Calu3 (cell line): ENCODE measurements around the gene FAM171A2. TPM values are rescaled to one million over a fixed set of nuclear protein-coding genes. Genes with fewer than 3 reads are reported as not detected.

Experiments
- Bru-seq: library from RNA; stranded (reverse); fragments of 400-500 nt; gene quantifications from one replicate; lab custom pipeline; 2021; lab: Mats Ljungman, UMichigan
- BruChase-seq, 2 experiments: library from RNA; stranded (reverse); fragments of 400-500 nt; gene quantifications; one replicate each; lab custom pipeline; 2021; lab: Mats Ljungman, UMichigan
- BruUV-seq: library from RNA; stranded (reverse); fragments of 400-500 nt; replicated peaks from 2 replicates; lab custom pipeline; 2021; lab: Mats Ljungman, UMichigan
- CTCF ChIA-PET: fragments of 300-600 bp; sonication (Branson Sonifier 250); formaldehyde crosslinking; loops from one replicate; lab custom pipeline; 2022; ENCODE audit warnings: antibody characterized with exemption; lab: Charles Lee
- DNase-seq: peaks from one replicate; pipeline ENCODE4 v3.0.0; 2022
- H3K27ac Mint-ChIP-seq: one replicate; pipeline ENCODE4 v1.8.0; 2022; ENCODE audit warnings: mixed read lengths; ENCODE audit not compliant: unreplicated experiment
- H3K27me3 Mint-ChIP-seq: one replicate; pipeline ENCODE4 v1.8.0; 2022; ENCODE audit warnings: mixed read lengths; ENCODE audit not compliant: unreplicated experiment
- H3K36me3 Mint-ChIP-seq: one replicate; pipeline ENCODE4 v1.8.0; 2022; ENCODE audit warnings: mild to moderate bottlenecking, moderate library complexity, mixed read lengths; ENCODE audit not compliant: insufficient read depth, unreplicated experiment
- H3K4me1 Mint-ChIP-seq: one replicate; pipeline ENCODE4 v1.8.0; 2022; ENCODE audit warnings: mild to moderate bottlenecking, low read depth, mixed read lengths; ENCODE audit not compliant: unreplicated experiment
- H3K4me3 Mint-ChIP-seq: one replicate; pipeline ENCODE4 v1.8.0; 2022; ENCODE audit warnings: mild to moderate bottlenecking, low read depth, moderate library complexity, mixed read lengths; ENCODE audit not compliant: unreplicated experiment
- H3K9me3 Mint-ChIP-seq: one replicate; pipeline ENCODE4 v1.8.0; 2022; ENCODE audit warnings: low read depth, mixed read lengths; ENCODE audit not compliant: unreplicated experiment
- CTCF ChIP-seq: fragments of 200-600 bp; IDR thresholded peaks from one replicate; pipeline ENCODE4 v1.8.0; 2022; ENCODE audit warnings: antibody characterized with exemption; ENCODE audit not compliant: unreplicated experiment
- intact Hi-C: fragments of 100-400 bp; cut with micrococcal nuclease; formaldehyde crosslinking; loops from one replicate; pipeline ENCODE4 v1.10.0; 2022; ENCODE audit not compliant: unreplicated experiment
- long read RNA-seq: library from polyadenylated mRNA; stranded (forward); transcript quantifications from one replicate; pipeline ENCODE4 v2.0.0, GENCODE V29; 2022
- total RNA-seq: library from RNA; stranded (reverse); gene quantifications from 2 replicates; pipeline ENCODE4 v1.2.3, GENCODE V29; 2022

Gene FAM171A2
- total RNA-seq = 0.95 and 2.0 TPM in 2 replicates
- Bru-seq, nascent RNA = percentile 13 among the genes with signal in this experiment
- BruChase-seq, experiment 1, labeled RNA remaining after a 6-hour chase = percentile 19 among the genes with signal in this experiment
- BruChase-seq, experiment 2, labeled RNA remaining after a 2-hour chase = percentile 23 among the genes with signal in this experiment
- long read RNA-seq = 0 reads

- TF ChIP-seq CTCF = peak; percentile 96
- no peaks in the 10 kb centered on the region for H3K36me3 Mint-ChIP-seq
- CTCF ChIA-PET = interaction anchor here (0.6 to 1.3 kb wide), 9 partner anchors 10 to 177 kb away, joined by 3 to 11 read pairs (median 4); partner anchors contain the start of genes GPATCH8, GRN, RUNDC3A and TMUB2
- intact Hi-C loops = no loop called here
- no TSS peak for BruUV-seq
- H3K4me3 Mint-ChIP-seq = peak within 1 kb of the TSS; percentile 63
- peak; percentile 87 for DNase-seq
- peaks cover 87% of the 10 kb centered on the region for H3K27me3 Mint-ChIP-seq
- no peaks in the 10 kb centered on the region for H3K9me3 Mint-ChIP-seq
- H3K27ac Mint-ChIP-seq = no peak within 1 kb of the TSS
- H3K4me1 Mint-ChIP-seq = peaks cover 10% of the 10 kb centered on the region
Measured at GRCh38 chr17:44363613-44364159, at the start of gene FAM171A2. FAM171A2 (minus strand) TSS chr17:44363853; CDS start chr17:44363714, 139 bp downstream.

- Mint-ChIP-seq H3K4me3 (no peak overlapping the region), H3K27me3 (no peaks in the 10 kb centered on the region), H3K27ac (no peak overlapping the region), H3K36me3 (peaks cover 12% of the 10 kb centered on the region), H3K4me1 (no peaks in the 10 kb centered on the region), H3K9me3 (no peaks in the 10 kb centered on the region)
- CTCF ChIA-PET = no interaction called here
- intact Hi-C loops = no loop called here
- no TSS peak for BruUV-seq
- no peak for TF ChIP-seq CTCF
- no peak for DNase-seq
Measured at GRCh38 chr17:44409309-44410028, 45.8 kb upstream of the FAM171A2 start.

- Mint-ChIP-seq H3K9me3 (no peaks in the 10 kb centered on the region), H3K4me1 (no peaks in the 10 kb centered on the region), H3K27ac (no peak overlapping the region), H3K4me3 (no peak overlapping the region), H3K36me3 (peaks cover 17% of the 10 kb centered on the region), H3K27me3 (no peaks in the 10 kb centered on the region)
- CTCF ChIA-PET = no interaction called here
- no peak for DNase-seq
- TF ChIP-seq CTCF = no peak
- intact Hi-C loops = no loop called here
- BruUV-seq = no TSS peak
Measured at GRCh38 chr17:44408786-44409185, 45.1 kb upstream of the FAM171A2 start.

GRCh38 chr17:44402564-44403172, 39.0 kb upstream of the FAM171A2 start:
- Mint-ChIP-seq H3K4me3 (no peak overlapping the region), H3K27ac (no peak overlapping the region), H3K27me3 (no peaks in the 10 kb centered on the region), H3K9me3 (no peaks in the 10 kb centered on the region), H3K4me1 (no peaks in the 10 kb centered on the region), H3K36me3 (peaks cover 36% of the 10 kb centered on the region)
- CTCF ChIA-PET = no interaction called here
- BruUV-seq = no TSS peak
- DNase-seq = no peak
- intact Hi-C loops = no loop called here
- no peak for TF ChIP-seq CTCF
